HG03039 (cell line): ENCODE measurements around the gene EIF3K.
"Not testable (repeated sequence)": the region's sequence is repeated elsewhere in the genome, so short reads cannot be mapped to it uniquely, and the experiment has no call there.

Experiments used
- ATAC-seq: cut with Tn5 transposase; IDR thresholded peaks from one replicate; pipeline ENCODE4 v1.9.1; 2021; ENCODE audit warnings: mild to moderate bottlenecking, moderate library complexity; ENCODE audit not compliant: unreplicated experiment

The EIF3K gene

DNA sequence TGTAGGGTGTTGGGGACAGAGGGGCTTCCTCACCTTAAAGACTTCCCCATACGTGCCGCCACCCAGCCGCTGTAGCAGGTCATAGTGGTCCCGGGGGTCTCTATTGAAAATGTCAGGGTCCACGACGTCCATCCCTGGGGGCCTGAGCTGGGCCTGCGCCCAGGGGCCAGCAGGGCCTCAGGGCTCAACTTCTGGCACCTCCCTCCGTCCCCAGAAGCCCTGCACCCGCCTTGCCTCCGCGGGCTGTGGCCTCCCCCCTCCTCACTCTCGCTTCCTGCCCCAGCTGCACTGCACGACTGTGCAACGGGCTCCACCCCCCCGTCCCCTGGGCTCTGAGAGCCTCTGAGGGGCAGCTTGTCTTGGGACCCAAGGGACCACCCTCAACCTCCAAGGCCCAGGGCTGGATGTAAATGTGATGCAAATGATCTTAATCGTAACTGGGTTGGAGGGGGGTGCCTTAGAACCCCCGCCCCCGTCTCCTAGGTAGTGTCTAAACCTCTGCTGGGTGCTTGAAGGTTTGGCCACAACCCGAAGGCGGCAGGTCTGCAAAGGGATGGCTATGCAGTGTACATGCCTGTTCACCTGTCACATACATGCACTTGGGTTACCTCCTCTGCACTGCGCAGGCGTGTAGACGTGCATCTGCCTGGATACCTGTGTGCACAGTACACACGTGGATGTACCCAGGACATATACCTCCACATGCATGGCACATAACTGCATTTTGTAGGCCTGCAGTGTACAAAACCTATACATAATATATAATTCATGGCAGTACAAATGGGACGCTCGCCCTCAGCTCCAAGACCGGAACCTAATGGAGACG is 1.0 kb upstream of the EIF3K start, which contains the start of gene MAP4K1:
Gene MAP4K1 (minus strand): TSS at position 190 of the 826 bp plus-strand sequence. CDS start 58 bp downstream, at position 132.
- peak; percentile 34 for ATAC-seq

GRCh38 chr19:38619361-38620174 is 580 bp downstream of the EIF3K start:
- ATAC-seq: no peak

GRCh38 chr19:38624822-38625221 is 5.8 kb downstream of the EIF3K start:
- no peak for ATAC-seq

GRCh38 chr19:38626401-38626800 is 7.4 kb downstream of the EIF3K start:
- no peak for ATAC-seq

DNA sequence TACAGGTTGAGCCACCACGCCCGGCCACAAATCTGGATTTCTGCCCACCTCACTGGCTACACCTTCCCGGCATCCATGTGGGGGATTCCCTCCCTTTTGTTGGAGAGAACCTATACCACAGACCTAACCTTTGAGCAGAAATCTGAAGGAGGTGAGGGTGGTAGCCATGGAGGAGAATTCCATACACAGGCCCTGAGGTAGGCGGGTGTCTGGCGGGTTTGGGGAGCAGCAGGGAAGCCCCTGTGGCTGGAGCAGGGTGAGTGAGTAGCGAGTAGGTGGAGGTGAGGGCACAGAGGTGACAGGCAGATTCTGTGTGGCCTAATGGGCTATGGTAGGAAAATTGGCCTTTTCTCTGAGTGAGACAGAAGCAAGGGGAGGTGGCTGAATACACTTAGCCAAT is 10.6 kb downstream of the EIF3K start:
- no peak for ATAC-seq

DNA sequence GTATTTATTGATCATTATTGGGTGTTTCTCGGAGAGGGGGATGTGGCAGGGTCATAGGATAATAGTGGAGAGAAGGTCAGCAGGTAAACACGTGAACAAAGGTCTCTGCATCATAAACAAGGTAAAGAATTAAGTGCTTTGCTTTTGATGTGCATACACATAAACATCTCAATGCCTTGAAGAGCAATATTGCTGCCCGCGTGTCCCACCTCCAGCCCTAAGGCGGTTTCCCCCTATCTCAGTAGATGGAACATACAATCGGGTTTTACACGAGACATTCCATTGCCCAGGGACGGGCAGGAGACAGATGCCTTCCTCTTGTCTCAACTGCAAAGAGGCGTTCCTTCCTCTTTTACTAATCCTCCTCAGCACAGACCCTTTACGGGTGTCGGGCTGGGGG is 12.3 kb downstream of the EIF3K start:
- not testable (repeated sequence) for ATAC-seq

DNA sequence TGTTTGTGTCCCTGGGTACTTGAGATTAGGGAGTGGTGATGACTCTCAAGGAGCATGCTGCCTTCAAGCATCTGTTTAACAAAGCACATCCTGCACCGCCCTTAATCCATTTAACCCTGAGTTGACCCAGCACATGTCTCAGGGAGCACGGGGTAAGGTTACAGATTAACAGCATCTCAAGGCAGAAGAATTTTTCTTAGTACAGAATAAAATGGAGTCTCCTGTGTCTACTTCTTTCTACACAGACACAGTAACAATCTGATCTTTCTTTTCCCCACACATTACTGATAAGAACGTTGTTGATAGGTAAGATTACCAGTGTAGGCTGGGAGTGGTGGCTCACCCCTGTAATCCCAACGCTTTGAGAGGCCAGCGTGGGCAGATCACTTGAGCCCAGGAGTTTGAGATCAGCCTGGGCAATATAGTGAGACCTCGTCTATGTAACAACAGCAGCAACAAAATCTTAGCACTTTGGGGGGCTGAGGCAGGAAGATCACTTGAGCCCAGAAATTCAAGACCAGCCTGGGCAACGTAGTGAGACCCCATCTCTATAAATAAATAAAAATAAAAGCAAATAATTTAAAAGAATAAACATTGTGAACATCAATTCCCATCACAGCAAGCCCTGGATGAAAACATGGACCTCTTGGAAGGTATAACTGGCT is 13.0 kb downstream of the EIF3K start:
- ATAC-seq: not testable (repeated sequence)

- no peak for ATAC-seq
Observed at GRCh38 chr19:38632476-38633213, 13.7 kb downstream of the EIF3K start.

DNA sequence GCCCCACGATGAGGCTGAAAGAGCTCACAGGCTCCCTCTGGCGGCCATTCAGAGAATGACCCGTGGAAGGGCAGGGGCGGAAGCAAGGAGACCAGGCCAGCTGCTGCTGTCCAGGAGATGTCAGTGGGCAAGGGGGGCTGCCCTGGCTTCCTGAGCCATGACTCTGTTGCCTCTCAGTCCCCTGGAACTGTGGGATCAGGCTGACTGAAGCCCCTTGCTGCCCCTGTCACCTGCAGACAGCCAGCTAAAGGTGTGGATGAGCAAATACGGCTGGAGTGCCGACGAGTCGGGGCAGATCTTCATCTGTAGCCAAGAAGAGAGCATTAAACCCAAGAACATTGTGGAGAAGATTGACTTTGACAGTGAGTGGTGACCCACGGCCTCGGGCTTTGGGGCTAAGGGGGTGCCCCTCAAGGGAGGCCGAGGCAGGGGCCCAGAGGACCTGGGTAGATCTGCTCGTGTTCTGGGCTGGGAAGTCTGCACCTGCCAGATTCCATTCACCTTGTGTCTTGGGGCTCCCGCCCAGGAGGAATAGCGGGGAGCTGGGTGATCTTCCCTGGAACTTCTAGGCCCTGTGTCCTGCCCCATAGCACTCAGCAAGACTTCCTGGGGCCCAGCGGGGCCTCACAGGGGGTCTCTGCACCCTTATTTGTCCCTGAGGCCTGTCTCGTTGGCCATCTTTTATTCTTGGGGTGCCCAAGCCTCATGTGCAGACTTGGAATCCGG is 15.9 kb downstream of the EIF3K start:
- no peak for ATAC-seq

GRCh38 chr19:38635483-38636399 is 16.8 kb downstream of the EIF3K start:
- no peak for ATAC-seq

- no peak for ATAC-seq
Observed at GRCh38 chr19:38638461-38638860, 19.5 kb downstream of the EIF3K start.

DNA sequence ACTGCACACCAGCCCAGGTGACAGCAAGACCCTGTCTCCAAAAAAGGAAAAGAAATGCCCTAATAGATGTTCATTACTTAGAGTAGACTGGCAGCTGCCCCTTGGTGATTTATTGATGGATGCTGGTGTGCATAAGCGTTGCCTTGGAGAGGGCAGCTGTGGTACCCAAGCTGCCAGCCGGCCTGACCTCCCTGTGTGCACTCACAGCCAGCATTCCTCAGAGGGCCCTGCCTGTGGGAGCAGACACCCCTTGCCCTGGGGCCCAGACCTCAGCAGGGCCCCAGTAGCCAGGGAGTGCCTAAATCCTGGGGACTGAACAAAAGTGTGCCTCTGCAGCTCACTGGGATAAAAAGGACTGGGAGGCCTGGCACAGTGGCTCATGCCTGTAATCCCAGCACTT is 20.7 kb downstream of the EIF3K start:
- ATAC-seq: no peak

- no peak for ATAC-seq
Observed at GRCh38 chr19:38640368-38640767, 21.4 kb downstream of the EIF3K start.

DNA sequence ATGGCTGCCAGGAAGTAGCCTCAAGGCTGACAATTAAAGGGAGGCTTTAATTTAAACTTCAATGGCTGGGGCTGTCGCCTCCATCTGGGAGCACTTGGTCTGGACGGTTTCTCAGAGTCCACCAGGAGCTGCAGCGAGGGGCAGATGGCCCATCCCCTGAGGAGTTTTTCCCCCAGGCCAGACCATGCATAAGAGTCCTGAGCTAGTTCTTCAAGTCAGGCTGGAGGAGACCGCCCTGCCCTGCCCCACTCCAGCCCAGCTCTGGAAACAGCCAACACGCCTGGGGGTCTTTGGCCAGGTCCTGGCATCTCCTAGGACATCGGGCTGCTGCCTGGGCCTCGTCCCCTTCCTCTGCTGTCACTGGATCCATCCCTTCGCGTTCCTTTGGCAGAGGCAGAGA is 23.2 kb downstream of the EIF3K start:
- no peak for ATAC-seq

DNA sequence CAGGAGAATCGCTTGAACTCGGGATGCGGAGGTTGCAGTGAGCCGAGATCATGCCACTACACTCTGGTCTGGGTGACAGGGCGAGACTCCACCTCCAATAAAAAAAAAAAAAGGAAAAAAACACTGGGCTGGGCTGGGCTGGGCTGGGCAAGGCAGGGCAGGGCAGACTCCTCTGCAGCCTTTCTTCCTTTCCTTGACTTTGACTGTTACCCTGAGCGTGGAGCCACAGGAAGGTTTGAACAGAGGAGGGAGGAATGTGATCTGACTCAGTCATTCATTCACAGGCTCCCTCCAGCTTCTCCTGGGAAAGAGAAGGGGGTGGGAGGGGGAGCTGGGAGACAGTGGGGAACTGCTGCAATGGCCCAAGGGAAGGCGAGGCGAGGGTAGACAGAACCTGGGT is 25.7 kb downstream of the EIF3K start:
- no peak for ATAC-seq

- ATAC-seq: peak; percentile 88
Observed at GRCh38 chr19:38647368-38647965, 28.5 kb downstream of the EIF3K start, which contains the start of gene ACTN4. Gene ACTN4 (plus strand): TSS chr19:38647649. CDS start chr19:38647746, 97 bp downstream.

DNA sequence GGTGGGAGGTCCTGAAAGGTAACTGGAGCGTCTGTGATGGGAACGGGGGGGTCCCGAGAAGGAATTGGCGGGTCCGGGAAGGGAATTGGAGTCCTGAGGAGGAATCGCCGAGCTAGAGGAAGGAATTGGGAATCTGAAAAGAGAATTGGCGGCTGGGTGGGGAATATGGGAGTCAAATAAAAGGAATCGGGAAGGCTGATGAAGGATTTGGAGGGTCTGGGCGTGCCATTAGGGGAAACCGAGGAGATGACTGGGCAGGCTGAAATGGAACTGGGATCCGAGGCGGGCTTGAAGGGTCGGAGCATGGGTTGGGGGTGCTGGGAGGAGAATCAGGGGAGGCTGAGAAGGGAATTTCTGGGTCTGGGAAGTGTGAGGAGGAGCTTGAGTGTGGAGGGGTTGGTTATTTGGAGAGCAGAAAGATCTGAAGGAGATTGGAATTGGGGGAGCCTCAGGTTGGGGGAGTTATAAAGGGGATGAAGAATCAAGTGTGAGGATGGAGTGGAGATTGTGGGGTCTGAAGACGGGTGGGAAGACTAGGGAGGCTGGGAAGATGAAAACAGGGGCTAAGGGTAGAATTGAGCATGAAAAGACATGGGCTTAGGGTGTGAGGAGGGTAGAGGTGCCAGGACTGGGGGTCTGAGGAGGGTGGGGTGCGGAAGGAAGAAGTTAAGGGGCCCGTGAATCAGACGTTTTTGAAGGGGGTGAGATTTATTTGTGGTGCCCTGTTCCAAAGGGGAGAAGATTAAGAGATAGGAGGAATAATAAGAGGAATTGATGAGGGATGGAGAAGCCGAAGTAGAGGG is 29.2 kb downstream of the EIF3K start:
- no peak for ATAC-seq
